HFF-Myc (cell line): ENCODE results near the gene USP22.

ENCODE experiments used
- DNase-seq: peaks from one replicate; pipeline ENCODE4 v3.0.0-alpha.2; 2011; ENCODE audit warnings: low read depth; ENCODE audit errors: extremely low read depth
- H3K4me3 ChIP-seq: replicated peaks from 2 replicates; pipeline ENCODE4 v1.5.1; 2011; ENCODE audit warnings: low read depth, mild to moderate bottlenecking, control low read depth, low read length
- CTCF ChIP-seq: IDR thresholded peaks from 2 replicates; pipeline ENCODE4 v1.5.1; 2012; ENCODE audit warnings: mild to moderate bottlenecking, low read depth, low read length, control low read depth; ENCODE audit errors: missing control alignments

Gene USP22

DNA sequence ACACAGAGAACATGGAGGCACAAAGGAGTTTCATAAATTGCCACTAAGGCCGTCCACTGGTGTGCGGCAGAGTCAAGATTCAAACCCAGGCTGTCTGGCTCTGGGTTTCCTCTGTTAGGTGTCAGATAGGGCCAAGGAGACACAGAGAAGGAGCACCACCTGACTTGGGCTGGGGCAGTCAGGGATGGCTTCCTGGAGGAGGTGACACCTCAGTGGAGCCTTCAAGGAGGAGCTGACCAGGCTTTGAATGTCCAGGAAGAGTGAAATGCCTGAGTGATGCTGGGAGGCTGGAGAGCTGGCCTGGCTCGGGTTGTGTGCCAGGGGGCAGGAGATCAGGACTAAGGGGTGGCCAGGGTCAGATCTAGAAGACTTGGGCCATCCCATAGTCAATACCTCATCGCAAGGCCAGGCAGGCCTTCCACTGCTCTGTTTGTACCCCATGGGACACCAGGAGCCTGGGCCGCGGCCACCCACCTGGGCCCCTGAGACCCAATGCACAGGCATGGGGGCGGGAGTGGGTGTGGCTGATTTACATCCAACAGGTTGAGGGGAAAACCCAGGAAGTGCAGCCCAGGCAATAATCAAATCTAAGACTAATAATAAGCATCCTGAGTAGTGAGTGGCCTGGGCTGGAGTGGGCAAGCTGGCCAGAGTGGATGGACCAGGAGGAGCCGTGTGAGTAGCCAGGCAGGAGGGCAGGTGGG lies 73.7 kb downstream of the USP22 start:
- no peak for TF ChIP-seq CTCF
- DNase-seq: no peak
- no peak overlapping the region for H3K4me3 ChIP-seq

DNA sequence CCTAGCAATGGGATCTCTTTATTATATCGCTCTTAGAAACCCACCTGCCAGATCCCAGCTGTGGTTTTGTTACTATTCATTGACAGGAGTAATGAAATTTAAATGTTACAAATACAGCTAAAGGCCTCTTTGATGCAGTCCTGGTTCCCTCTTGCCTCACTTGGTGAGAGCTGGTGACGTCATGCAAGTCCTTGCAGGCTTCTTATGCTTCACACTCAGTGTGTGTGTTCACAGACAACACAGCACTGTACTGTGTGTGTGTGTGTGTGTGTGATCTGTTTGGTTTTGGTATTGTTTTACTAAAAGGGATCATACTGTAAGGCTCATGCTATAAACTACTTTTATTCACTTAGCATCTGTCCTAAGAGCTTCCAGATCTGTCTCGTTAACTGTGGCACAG lies 75.0 kb downstream of the USP22 start:
- no peak for TF ChIP-seq CTCF
- DNase-seq: no peak
- no peak overlapping the region for H3K4me3 ChIP-seq

- no peak overlapping the region for H3K4me3 ChIP-seq
- no peak for DNase-seq
- TF ChIP-seq CTCF: no peak
These were observed 75.9 kb downstream of the USP22 start for GRCh38 chr17:20966870-20967269.

DNA sequence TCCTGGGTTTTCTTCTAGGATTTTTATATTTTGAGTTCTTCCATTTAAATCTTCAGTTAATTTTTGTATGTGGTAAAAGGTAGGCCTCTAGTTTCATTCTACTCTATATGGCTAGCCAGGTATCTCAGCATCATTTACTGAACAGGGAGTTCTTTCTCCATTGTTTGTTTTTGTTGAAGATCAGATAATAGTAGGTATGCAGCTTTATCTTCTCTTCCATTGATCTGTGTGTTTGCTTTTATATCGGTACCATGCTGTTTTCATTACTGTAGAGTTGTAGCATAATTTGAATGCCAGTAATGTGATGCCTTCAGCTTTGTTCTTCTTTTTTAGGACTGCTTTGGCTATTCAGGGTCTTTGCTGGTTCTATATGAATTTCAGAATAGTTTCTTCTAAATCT lies 77.3 kb downstream of the USP22 start:
- no peak overlapping the region for H3K4me3 ChIP-seq
- DNase-seq: no peak
- no peak for TF ChIP-seq CTCF

GRCh38 chr17:20961586-20961985 lies 81.2 kb downstream of the USP22 start:
- no peak for DNase-seq
- no peak for TF ChIP-seq CTCF
- H3K4me3 ChIP-seq: no peak overlapping the region

DNA sequence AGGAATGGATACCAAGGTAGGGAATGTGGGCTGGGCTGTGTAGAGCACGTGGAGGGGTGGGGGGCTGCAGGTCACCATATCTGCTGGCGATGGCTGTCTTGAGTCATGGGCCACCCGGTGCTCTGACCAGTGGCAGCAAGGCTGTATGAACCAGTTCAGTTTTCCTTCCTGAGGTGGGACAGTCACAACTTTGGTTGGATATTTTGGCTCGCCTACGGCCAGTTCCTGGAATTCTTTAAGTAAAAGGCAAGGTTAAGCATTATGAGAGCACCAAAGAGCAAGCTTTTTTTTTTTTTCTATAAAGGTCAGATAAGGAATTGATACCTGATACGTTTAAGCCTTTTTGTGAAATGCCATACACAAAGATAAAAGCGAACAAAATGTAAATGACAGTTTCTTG lies 81.9 kb downstream of the USP22 start:
- no peak overlapping the region for H3K4me3 ChIP-seq
- no peak for DNase-seq
- TF ChIP-seq CTCF: no peak
